Stimulated activated CD8-positive, alpha-beta memory T cell treated with anti-CD3 and anti-CD28 coated beads, Interleukin-4, amount 100 ng/mL, for 24 hours (primary cell): ENCODE measurements around the gene ETNPPL.

Source experiments
- DNase-seq: peaks from one replicate; pipeline ENCODE4 v3.0.0-alpha.2; 2020; ENCODE audit warnings: low read depth

The ETNPPL gene

DNA sequence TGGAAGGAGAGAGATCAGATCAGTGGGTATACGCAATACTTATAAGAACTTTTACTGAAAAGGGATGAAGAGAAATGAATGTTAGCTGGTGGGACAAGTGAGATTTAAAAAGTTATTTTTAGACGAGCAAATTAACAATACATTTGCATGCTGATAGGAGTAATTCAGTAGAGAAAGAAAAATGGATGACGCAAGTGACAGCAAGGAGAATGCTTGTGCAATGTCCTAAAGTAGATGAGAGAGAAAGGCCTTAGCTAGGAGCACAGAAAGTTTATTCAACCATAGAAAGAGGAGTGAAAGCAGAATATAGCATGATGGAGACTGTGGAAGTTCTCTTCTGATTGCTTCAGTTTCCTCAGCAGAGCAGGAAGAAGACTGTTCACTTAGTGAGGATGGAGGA lies 66.7 kb downstream of the ETNPPL start:
- DNase-seq = no peak

DNA sequence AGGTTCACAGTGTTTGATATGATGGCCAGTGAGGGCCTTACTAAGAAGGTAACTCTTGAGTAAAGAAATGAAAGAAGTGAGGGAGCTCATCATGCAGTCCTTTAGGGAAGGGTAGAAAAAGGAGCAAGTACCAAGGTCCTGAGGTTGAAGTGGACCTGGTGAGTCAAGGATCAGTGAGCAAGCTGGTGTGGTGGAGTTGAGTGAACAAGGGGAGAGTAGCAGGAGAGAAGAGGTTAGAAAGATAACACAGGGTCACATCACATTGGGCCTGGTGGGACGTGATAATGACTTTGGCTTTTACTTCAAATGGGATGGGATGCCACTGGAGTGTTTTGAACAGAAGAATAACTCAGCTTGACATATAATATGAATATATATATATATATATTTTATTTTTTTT lies 67.8 kb downstream of the ETNPPL start:
- no peak for DNase-seq

DNA sequence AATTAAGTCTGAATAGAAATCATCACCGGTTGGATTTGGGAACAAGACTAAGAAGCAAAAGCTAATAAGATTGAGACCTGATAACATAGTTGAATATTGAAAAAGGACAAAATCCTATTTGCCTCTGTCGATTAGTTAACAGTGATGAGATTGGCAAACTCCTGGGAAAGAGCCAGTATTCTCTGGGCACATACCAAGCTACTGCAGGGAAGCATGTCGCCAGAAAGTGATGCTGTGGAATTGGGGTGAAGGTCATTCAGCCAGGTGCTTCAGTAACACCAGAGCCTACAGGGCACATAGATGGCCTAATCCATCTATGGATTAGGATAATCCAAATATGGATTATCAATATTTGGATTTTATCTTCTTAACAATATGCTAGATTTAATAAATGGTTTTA lies 68.4 kb downstream of the ETNPPL start:
- DNase-seq = no peak

DNA sequence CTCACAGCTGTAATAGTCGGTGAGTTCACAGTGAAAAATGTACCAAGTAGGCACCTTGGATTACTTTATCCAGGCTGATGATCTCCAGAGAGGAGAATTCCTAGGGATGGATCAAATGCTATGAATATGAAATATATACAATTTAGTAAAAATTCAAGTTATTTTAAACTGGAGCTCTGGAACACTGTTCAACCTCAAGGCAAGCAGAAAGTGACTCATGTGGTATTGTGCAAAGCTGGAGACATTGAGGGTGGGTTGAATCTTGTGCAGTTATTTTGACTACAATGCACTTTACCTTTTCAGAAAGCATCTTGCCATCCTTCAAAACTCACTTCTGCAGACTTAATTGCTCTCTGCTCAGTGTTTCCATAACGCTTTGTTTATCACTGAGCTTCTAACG lies 69.0 kb downstream of the ETNPPL start:
- DNase-seq = no peak

DNA sequence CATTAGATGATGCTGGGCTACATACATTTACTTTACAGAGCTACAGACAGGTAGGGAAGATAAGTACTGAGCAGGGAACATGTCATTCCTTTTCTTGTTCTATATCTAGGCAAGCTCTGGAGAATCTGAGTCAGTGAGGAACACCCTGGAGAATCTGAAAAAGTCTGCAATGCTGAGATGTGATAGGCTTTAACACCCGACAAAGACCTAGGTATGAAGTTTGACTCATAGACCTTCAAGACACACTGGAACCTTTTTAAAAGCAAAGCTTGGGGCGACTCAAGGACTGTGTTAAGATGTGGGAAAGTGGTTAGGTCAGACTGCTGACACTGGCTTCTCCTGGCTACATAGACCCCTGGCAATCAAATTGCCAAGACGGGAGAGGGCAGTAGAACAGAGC lies 69.6 kb downstream of the ETNPPL start:
- no peak for DNase-seq
